HEK293 (cell line): ENCODE results near the gene ILK.

Experiments
- CTCF ChIP-seq: fragments of 450-650 bp; formaldehyde crosslinking; IDR thresholded peaks from 2 replicates; pipeline ENCODE4 v1.5.1; 2016; ENCODE audit warnings: missing biosample characterization, missing genetic modification characterization
- GLI2 ChIP-seq: fragments of 450-650 bp; formaldehyde crosslinking; IDR thresholded peaks from 2 replicates; pipeline ENCODE4; 2017; ENCODE audit warnings: missing biosample characterization, missing genetic modification characterization, low read depth, borderline replicate concordance
- KLF9 ChIP-seq: fragments of 450-650 bp; formaldehyde crosslinking; IDR thresholded peaks from 2 replicates; pipeline ENCODE4 v1.5.1; 2016; ENCODE audit warnings: missing biosample characterization, missing genetic modification characterization, low read depth
- PRDM10 ChIP-seq: fragments of 450-650 bp; formaldehyde crosslinking; IDR thresholded peaks from 2 replicates; pipeline ENCODE4 v1.5.1; 2016; ENCODE audit warnings: missing biosample characterization, missing genetic modification characterization
- REST ChIP-seq: fragments of 450-650 bp; formaldehyde crosslinking; IDR thresholded peaks from 2 replicates; pipeline ENCODE4 v1.5.1; 2016; ENCODE audit warnings: missing biosample characterization, missing genetic modification characterization
- ZBTB49 ChIP-seq: fragments of 450-650 bp; formaldehyde crosslinking; IDR thresholded peaks from 2 replicates; pipeline ENCODE4 v1.5.1; 2016; ENCODE audit warnings: missing biosample characterization, missing genetic modification characterization, low read depth
- ZBTB6 ChIP-seq: fragments of 450-650 bp; formaldehyde crosslinking; IDR thresholded peaks from 2 replicates; pipeline ENCODE4 v1.5.1; 2017; ENCODE audit warnings: missing biosample characterization, missing genetic modification characterization
- ZFP37 ChIP-seq: fragments of 450-650 bp; formaldehyde crosslinking; IDR thresholded peaks from 2 replicates; pipeline ENCODE4 v1.5.1; 2016; ENCODE audit warnings: missing biosample characterization, missing genetic modification characterization
- ZNF274 ChIP-seq, 2 experiments: fragments of 200-500 bp in 1 of 2; fragments of 450-650 bp in 1 of 2; sonication (Bioruptor generic) in 1 of 2; formaldehyde crosslinking in 1 of 2; IDR thresholded peaks; 2 replicates each; pipeline versions ENCODE4 v1.5.1 to v1.6.1; 2014 to 2016; ENCODE audit warnings: borderline replicate concordance in 1 of 2, inconsistent platforms in 1 of 2, low read length in 1 of 2, missing biosample characterization in 1 of 2, missing genetic modification characterization in 1 of 2
- ZNF416 ChIP-seq: fragments of 450-650 bp; formaldehyde crosslinking; IDR thresholded peaks from 2 replicates; pipeline ENCODE4 v1.5.1; 2016; ENCODE audit warnings: missing biosample characterization, missing genetic modification characterization
- ZNF473 ChIP-seq: fragments of 450-650 bp; formaldehyde crosslinking; IDR thresholded peaks from 2 replicates; pipeline ENCODE4 v1.5.1; 2017; ENCODE audit warnings: missing biosample characterization, missing genetic modification characterization
- ZSCAN5A ChIP-seq: fragments of 450-650 bp; formaldehyde crosslinking; IDR thresholded peaks from 2 replicates; pipeline ENCODE4 v1.5.1; 2016; ENCODE audit warnings: missing biosample characterization, missing genetic modification characterization

- TF ChIP-seq REST (tag by site-specific recombination) (no peak), PRDM10 (tag by site-specific recombination) (no peak), CTCF (no peak), ZNF473 (tag by site-specific recombination) (no peak), ZSCAN5A (tag by site-specific recombination) (no peak), ZBTB6 (no peak), ZBTB49 (tag by site-specific recombination) (no peak), KLF9 (tag by site-specific recombination) (no peak), ZNF274 (IDR thresholded peaks at IDR 0.05; ENCODE audit: low read length) (no peak), ZNF274 (tag by site-specific recombination; IDR thresholded peaks at IDR 0.05; ENCODE audit: borderline replicate concordance) (no peak), ZFP37 (tag by site-specific recombination) (no peak), ZNF416 (tag by site-specific recombination) (no peak), GLI2 (tag by site-specific recombination) (no peak)
Measured at GRCh38 chr11:6653656-6654055, 50.1 kb downstream of the ILK start.
